ENCODE data around the gene POLE. TPM values are rescaled to one million over a fixed set of nuclear protein-coding genes. Genes with fewer than 3 reads are reported as not detected.

The POLE gene
- total RNA-seq, 4 donors from 2014 or later: 7.2 to 63.8 (median 23.3) TPM

DNA sequence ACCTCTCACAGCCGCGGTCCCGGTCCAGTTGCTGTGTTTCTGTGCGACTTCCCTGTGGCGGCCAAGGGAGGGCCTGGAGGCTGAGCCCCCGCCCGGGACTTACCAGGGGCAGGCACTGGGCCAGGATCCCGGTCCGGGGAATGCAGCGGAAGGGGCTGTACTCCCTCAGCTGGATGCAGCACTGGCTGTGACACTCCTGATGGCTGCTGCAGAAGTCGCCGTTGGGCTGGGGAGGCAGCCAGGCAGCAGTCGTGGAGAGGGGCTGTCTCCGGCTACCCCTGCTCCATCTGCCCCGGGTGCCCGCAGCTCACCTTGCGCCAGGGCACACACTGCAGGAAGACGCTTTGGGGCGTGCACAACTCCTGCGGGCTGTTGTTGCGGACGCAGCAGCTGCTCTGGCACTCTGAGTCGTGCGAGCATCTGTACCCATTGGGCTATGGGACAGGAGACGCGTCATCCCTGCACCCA lies 83.0 kb downstream of the POLE start:
- ATAC-seq: peak; percentile 23
- H3K9me3 ChIP-seq: no peaks in the 10 kb centered on the region
- peak overlapping the region in 3 of 4 donors; percentile 72 to 80 (median 79) for H3K27ac ChIP-seq
- H3K4me1 ChIP-seq: peaks cover 0 to 33% (median 9%) of the 10 kb centered on the region in 3 donors
- H3K27me3 ChIP-seq: peaks cover 75% of the 10 kb centered on the region
- WGBS, 2 donors (ENCODE audit: low coverage in 1 of 2): no CpG with 5 or more reads among the region's 26 CpGs
- H3K4me3 ChIP-seq: peak overlapping the region in 1 of 2 donors; percentile 47
- no peak for TF ChIP-seq POLR2A (IDR thresholded peaks at IDR 0.05)
- TF ChIP-seq POLR2AphosphoS5 (IDR thresholded peaks at IDR 0.05): no peak
- TF ChIP-seq, protein P1, sequence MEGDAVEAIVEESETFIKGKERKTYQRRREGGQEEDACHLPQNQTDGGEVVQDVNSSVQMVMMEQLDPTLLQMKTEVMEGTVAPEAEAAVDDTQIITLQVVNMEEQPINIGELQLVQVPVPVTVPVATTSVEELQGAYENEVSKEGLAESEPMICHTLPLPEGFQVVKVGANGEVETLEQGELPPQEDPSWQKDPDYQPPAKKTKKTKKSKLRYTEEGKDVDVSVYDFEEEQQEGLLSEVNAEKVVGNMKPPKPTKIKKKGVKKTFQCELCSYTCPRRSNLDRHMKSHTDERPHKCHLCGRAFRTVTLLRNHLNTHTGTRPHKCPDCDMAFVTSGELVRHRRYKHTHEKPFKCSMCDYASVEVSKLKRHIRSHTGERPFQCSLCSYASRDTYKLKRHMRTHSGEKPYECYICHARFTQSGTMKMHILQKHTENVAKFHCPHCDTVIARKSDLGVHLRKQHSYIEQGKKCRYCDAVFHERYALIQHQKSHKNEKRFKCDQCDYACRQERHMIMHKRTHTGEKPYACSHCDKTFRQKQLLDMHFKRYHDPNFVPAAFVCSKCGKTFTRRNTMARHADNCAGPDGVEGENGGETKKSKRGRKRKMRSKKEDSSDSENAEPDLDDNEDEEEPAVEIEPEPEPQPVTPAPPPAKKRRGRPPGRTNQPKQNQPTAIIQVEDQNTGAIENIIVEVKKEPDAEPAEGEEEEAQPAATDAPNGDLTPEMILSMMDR (IDR thresholded peaks at IDR 0.05): no peak
- TF ChIP-seq EP300 (IDR thresholded peaks at IDR 0.05): no peak
- no peaks in the 10 kb centered on the region for H3K36me3 ChIP-seq

GRCh38 chr12:132603240-132604150 lies 83.6 kb downstream of the POLE start:
- Histone ChIP-seq H3K36me3 (no peaks in the 10 kb centered on the region), H3K4me3 (peak overlapping the region; percentile 0 to 47), H3K27me3 (peaks cover 70% of the 10 kb centered on the region), H3K27ac (peak overlapping the region in 3 of 4 donors; percentile 72 to 80 (median 79)), H3K9me3 (no peaks in the 10 kb centered on the region), H3K4me1 (peaks cover 0 to 38% (median 9%) of the 10 kb centered on the region in 3 donors)
- peak; percentile 8 for ATAC-seq
- no peak for TF ChIP-seq POLR2AphosphoS5 (IDR thresholded peaks at IDR 0.05)
- TF ChIP-seq POLR2A (IDR thresholded peaks at IDR 0.05): no peak
- TF ChIP-seq, protein P1 (IDR thresholded peaks at IDR 0.05): no peak
- no CpG with 5 or more reads among the region's 67 CpGs for WGBS, 2 donors (ENCODE audit: low coverage in 1 of 2)

DNA sequence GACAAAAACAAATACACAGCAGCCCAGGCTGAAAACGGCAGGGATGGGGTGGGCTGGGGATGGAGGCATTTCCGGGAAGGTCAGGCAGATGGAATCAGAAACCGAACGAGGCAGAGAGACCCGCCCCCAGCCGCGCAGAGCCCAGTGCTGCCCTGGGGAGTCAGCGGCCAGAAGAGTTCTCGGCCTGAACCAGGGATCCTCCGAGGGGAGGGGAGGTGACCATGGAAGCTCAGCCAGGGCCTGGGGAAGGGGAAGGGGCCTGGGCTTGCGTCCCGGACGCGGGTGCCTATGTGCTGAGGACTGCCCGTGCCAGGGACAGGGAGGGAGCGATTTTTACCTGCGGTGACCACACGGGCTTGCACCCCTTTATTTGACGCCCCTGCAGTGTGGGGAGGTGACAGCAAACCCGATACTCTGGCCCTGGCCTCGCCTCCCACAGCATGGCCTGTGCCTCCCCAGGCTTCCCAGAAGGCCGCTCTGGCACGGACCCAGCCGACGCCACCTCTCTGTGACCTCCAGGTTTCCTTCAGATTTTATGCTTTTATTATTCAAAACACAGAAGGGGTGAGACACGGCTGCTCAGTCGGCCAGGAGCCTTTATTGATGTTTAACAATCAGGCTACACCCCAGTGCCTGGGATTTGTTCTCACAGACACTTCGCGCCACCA lies 84.4 kb downstream of the POLE start:
- TF ChIP-seq POLR2A (IDR thresholded peaks at IDR 0.05) (no peak), POLR2AphosphoS5 (IDR thresholded peaks at IDR 0.05) (no peak), EP300 (IDR thresholded peaks at IDR 0.05) (no peak)
- TF ChIP-seq, protein P1 (IDR thresholded peaks at IDR 0.05): no peak
- peaks cover 63% of the 10 kb centered on the region for H3K27me3 ChIP-seq
- no peaks in the 10 kb centered on the region for H3K36me3 ChIP-seq
- peak overlapping the region in 3 of 4 donors; percentile 72 to 80 (median 79) for H3K27ac ChIP-seq
- H3K9me3 ChIP-seq: no peaks in the 10 kb centered on the region
- peak overlapping the region in 1 of 2 donors; percentile 47 for H3K4me3 ChIP-seq
- ATAC-seq: no peak
- WGBS, 2 donors (ENCODE audit: low coverage in 1 of 2): 34 to 47% methylated on average over 8 to 18 of the region's 29 CpGs
- peaks cover 0 to 39% (median 9%) of the 10 kb centered on the region in 3 donors for H3K4me1 ChIP-seq

- ATAC-seq: no peak
- no peaks in the 10 kb centered on the region for H3K9me3 ChIP-seq
- 84% methylated on average over 4 of the region's 31 CpGs; no CpG with 5 or more reads in 1 of the 2 donors for WGBS, 2 donors (ENCODE audit: low coverage in 1 of 2)
- H3K27ac ChIP-seq: peak overlapping the region in 1 of 4 donors; percentile 62
- peaks cover 0 to 39% (median 9%) of the 10 kb centered on the region in 3 donors for H3K4me1 ChIP-seq
- TF ChIP-seq POLR2AphosphoS5 (IDR thresholded peaks at IDR 0.05): no peak
- no peak for TF ChIP-seq POLR2A (IDR thresholded peaks at IDR 0.05)
- no peak for TF ChIP-seq EP300 (IDR thresholded peaks at IDR 0.05)
- TF ChIP-seq, protein P1 (IDR thresholded peaks at IDR 0.05): no peak
- no peaks in the 10 kb centered on the region for H3K36me3 ChIP-seq
- H3K4me3 ChIP-seq: peak overlapping the region in 1 of 2 donors; percentile 51
- peaks cover 56% of the 10 kb centered on the region for H3K27me3 ChIP-seq
Measured at GRCh38 chr12:132601171-132601883, 85.8 kb downstream of the POLE start.

All from gastroesophageal sphincter (tissue), 4 donors.